GM19238 (cell line): Measurements from ENCODE around the gene EYA2.

Experiments
- DNase-seq: peaks from one replicate; pipeline ENCODE4 v3.0.0; 2011; ENCODE audit warnings: low spot score; ENCODE audit not compliant: insufficient read length

EYA2 gene

GRCh38 chr20:46978951-46979491 is 84.4 kb downstream of the EYA2 start:
- DNase-seq = no peak

GRCh38 chr20:46979603-46980241 is 85.1 kb downstream of the EYA2 start:
- no peak for DNase-seq

- DNase-seq = no peak
These were observed 86.5 kb downstream of the EYA2 start for GRCh38 chr20:46981184-46981583.

GRCh38 chr20:46983466-46983865 is 88.8 kb downstream of the EYA2 start:
- DNase-seq = no peak

GRCh38 chr20:46984405-46984804 is 89.8 kb downstream of the EYA2 start:
- DNase-seq = no peak

- DNase-seq = no peak
These were observed 90.6 kb downstream of the EYA2 start for GRCh38 chr20:46985250-46985649.

GRCh38 chr20:46985671-46986070 is 91.0 kb downstream of the EYA2 start:
- no peak for DNase-seq

- no peak for DNase-seq
These were observed 92.4 kb downstream of the EYA2 start for GRCh38 chr20:46987001-46987400.

- DNase-seq = no peak
These were observed 95.5 kb downstream of the EYA2 start for GRCh38 chr20:46990017-46990595.

- no peak for DNase-seq
These were observed 96.0 kb downstream of the EYA2 start for GRCh38 chr20:46990596-46991104.

GRCh38 chr20:46991168-46991567 is 96.5 kb downstream of the EYA2 start:
- no peak for DNase-seq

GRCh38 chr20:46991880-46992639 is 97.4 kb downstream of the EYA2 start:
- DNase-seq = no peak

GRCh38 chr20:46992640-46993035 is 98.0 kb downstream of the EYA2 start:
- DNase-seq = no peak

GRCh38 chr20:46993465-46994095 is 98.9 kb downstream of the EYA2 start:
- no peak for DNase-seq

- peak; percentile 53 for DNase-seq
These were observed 99.7 kb downstream of the EYA2 start for GRCh38 chr20:46994341-46994740.

GRCh38 chr20:46995561-46996142 is 101.0 kb downstream of the EYA2 start:
- no peak for DNase-seq

- DNase-seq = no peak
These were observed 102.5 kb downstream of the EYA2 start for GRCh38 chr20:46997187-46997586.

- DNase-seq = no peak
These were observed 104.0 kb downstream of the EYA2 start for GRCh38 chr20:46998477-46999240.

- DNase-seq = no peak
These were observed 105.3 kb downstream of the EYA2 start for GRCh38 chr20:46999801-47000465.

GRCh38 chr20:47003223-47003622 is 108.6 kb downstream of the EYA2 start:
- DNase-seq = no peak
